ENCODE results near the gene TMEM26.

DNA sequence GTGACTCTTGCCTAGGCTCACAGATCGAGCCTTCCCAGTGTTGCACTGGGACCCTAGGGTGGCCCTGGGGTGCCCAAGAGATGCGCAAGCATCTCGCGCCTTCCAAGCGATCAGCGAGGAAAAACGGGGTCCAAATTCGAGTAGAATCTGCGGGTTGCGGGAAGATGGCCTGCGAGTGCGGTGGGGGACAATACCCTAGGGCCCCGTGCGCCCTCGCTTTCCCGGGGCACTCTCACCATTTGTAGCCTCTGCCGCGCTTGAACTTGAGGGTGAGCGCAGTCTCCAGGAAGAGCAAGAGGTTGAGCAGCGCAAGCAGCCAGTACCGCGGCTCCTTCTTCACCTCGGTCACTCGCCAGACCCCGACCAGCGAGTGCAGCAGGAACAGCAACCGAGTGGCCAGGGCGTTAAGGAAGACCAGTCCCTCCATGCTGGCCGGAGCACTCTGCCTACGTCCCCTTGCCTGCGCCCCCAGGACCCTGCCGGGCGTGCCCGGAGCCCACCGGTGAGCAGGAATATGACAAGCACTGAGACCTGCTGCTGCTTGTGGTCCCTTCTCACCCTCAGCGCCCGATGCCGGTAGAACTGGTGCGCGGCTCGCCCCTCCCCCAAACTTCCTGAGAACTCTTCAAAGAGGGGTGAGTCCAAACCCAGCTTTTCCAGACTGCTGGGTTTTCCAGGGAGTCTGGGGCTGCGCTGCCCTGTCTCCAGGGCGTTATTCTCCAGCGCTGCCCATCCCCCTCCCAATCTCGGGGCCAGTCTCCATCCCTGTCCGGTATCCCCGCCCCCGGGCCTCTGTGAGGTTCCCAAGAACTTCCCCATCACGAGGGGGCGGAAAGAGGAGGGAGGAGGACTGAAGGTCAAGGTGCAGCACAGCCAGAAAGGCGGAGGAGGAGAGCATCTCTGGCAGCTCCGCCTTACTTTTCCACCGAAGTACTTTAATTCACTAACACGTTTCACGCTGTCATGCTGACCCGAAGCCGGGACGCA is at the start of gene TMEM26:
- TF ChIP-seq KAT7 (CRISPR knock-in tag; IDR thresholded peaks at IDR 0.05; ENCODE audit: borderline replicate concordance) (no peak), ZNF781 (CRISPR knock-in tag; IDR thresholded peaks at IDR 0.05; ENCODE audit: borderline replicate concordance, not compliant biosample characterization) (no peak), TGIF2 (CRISPR knock-in tag; IDR thresholded peaks at IDR 0.05) (no peak), KAT2B (IDR thresholded peaks at IDR 0.05; ENCODE audit: borderline replicate concordance, low read depth, low read length) (no peak), STAG1 (CRISPR knock-in tag; IDR thresholded peaks at IDR 0.05) (no peak), ZFP1 (CRISPR knock-in tag; IDR thresholded peaks at IDR 0.05) (no peak)
